ENCODE results near the gene FAM174C. TPM values are rescaled to one million over a fixed set of nuclear protein-coding genes. Genes with fewer than 3 reads are reported as not detected.

Gene FAM174C
- polyA plus RNA-seq, 1 donor (not counting 4 experiments of a cell fraction or from before 2014, with no cell fraction given): 18.5 TPM

DNA sequence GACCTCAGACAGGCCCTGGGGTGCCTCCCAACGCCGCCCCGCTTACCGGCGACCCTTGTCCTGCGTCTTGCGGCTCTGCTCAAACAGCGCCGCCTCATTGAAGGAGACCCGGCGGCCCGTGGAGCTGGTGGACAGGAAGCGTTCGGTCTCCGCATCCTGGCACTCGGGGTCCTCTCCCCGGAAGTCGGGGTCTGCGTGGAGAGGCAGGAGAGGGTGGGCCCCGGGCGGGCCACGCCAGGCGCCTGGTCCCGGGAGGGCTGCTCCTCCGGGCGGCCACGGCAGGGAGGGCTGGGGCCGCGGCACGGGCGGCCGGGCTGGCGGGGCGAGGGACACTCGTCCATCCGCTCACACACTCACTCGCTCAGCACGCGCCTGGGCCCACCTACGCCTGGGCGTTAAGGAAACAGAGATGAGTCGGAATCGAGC lies 40.4 kb upstream of the FAM174C start:
- no peak for TF ChIP-seq EZH2 (IDR thresholded peaks at IDR 0.05; ENCODE audit: low read length)
- TF ChIP-seq, protein P1, sequence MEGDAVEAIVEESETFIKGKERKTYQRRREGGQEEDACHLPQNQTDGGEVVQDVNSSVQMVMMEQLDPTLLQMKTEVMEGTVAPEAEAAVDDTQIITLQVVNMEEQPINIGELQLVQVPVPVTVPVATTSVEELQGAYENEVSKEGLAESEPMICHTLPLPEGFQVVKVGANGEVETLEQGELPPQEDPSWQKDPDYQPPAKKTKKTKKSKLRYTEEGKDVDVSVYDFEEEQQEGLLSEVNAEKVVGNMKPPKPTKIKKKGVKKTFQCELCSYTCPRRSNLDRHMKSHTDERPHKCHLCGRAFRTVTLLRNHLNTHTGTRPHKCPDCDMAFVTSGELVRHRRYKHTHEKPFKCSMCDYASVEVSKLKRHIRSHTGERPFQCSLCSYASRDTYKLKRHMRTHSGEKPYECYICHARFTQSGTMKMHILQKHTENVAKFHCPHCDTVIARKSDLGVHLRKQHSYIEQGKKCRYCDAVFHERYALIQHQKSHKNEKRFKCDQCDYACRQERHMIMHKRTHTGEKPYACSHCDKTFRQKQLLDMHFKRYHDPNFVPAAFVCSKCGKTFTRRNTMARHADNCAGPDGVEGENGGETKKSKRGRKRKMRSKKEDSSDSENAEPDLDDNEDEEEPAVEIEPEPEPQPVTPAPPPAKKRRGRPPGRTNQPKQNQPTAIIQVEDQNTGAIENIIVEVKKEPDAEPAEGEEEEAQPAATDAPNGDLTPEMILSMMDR (optimal IDR thresholded peaks at IDR 0.05 in 1 of 3, IDR thresholded peaks at IDR 0.05 in 1 of 3, conservative IDR thresholded peaks at IDR 0.05 in 1 of 3; ENCODE audit: extremely low read depth in 1 of 3, insufficient read depth in 2 of 3, low read length in 3 of 3): no peak
- no peak for FAIRE-seq
- no peaks in the 10 kb centered on the region for H3K9me1 ChIP-seq (ENCODE audit: control insufficient read depth, extremely low read depth, insufficient read depth, low read length)
- dilution Hi-C loops (cut with MboI; ENCODE audit: extremely low pct_ligation_motif_present, low sequenced_read_pairs): no loop called here
- DNase-seq (ENCODE audit: low read depth, low spot score): no peak
- no peaks in the 10 kb centered on the region for H3K27me3 ChIP-seq (ENCODE audit: control insufficient read depth, extremely low read depth, insufficient read depth, low read length)
- no peak overlapping the region for H2AFZ ChIP-seq (ENCODE audit: control insufficient read depth, low read length)
- no peak overlapping the region for H3K4me2 ChIP-seq (ENCODE audit: control insufficient read depth, extremely low read depth, insufficient read depth, low read depth, low read length)
- H3K4me1 ChIP-seq (ENCODE audit: control insufficient read depth, extremely low read depth, insufficient read depth, low read length): peaks cover 24% of the 10 kb centered on the region
- H3K36me3 ChIP-seq (ENCODE audit: control insufficient read depth in 2 of 2, extremely low read depth in 1 of 2, insufficient read depth in 2 of 2, low read length in 2 of 2): peaks cover 4 to 12% of the 10 kb centered on the region in 2 experiments
- H3K4me3 ChIP-seq (ENCODE audit: control insufficient read depth in 2 of 3, extremely low read depth in 1 of 3, insufficient read depth in 2 of 3, low read depth in 1 of 3, low read length in 3 of 3): no peak overlapping the region
- no peaks in the 10 kb centered on the region for H3K79me2 ChIP-seq (ENCODE audit: control insufficient read depth, insufficient read depth, low read length)
- H3K27ac ChIP-seq (ENCODE audit: control insufficient read depth, insufficient read depth, low read length): no peak overlapping the region
- no peak overlapping the region for H3K9ac ChIP-seq (ENCODE audit: control insufficient read depth, extremely low read depth, insufficient read depth, low read length)
- H4K20me1 ChIP-seq (ENCODE audit: control insufficient read depth, extremely low read depth, insufficient read depth, low read length): peaks cover 2% of the 10 kb centered on the region
- H3K9me3 ChIP-seq (ENCODE audit: control insufficient read depth, low read depth, low read length): no peaks in the 10 kb centered on the region

DNA sequence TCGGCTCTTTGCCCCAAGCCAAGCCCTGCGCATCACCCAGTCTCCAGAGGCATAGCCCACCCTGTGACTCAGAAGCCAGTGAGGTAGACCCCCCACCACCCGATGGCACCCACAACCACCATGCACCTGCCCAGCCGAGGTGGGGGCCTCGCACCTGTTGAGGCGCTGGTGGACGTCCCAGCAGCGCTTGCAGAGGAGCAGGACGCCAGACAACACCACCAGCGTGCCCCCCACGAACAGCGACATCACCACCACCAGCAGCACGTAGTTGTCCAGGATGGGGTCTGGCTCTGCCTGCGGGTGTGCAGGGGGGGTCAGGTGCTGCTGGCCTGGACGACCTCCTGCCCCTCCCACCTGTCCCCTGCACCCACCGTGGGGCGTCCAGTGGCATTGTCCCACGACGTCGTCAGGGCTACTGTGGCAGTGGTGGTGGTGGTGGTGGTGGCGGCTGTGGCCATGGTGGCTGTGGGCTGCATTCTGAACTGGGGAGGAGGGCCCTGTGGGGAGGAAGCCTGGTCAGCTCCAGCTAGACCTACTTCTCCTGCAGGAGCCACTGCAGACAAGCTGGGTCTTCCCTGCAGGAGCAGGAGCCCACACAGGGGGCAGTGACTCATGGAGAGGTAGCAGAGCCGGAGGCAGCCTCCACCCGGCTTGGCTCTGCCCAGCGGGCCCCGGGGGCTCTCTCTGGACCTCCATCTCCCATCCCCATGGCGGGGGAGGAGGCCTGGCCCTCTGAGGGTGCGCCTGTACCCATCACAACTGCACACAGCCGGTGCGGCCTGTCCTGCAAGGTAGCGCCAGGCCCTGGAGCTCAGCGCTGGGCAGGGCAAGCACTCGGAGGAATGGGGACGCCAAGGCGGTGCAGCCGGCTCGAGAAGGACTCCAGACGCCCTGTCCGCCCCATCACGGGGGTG lies 39.4 kb upstream of the FAM174C start:
- H3K4me1 ChIP-seq (ENCODE audit: control insufficient read depth, extremely low read depth, insufficient read depth, low read length): peaks cover 26% of the 10 kb centered on the region
- TF ChIP-seq, protein P1 (optimal IDR thresholded peaks at IDR 0.05 in 1 of 3, IDR thresholded peaks at IDR 0.05 in 1 of 3, conservative IDR thresholded peaks at IDR 0.05 in 1 of 3; ENCODE audit: extremely low read depth in 1 of 3, insufficient read depth in 2 of 3, low read length in 3 of 3): no peak
- no peak for TF ChIP-seq EZH2 (IDR thresholded peaks at IDR 0.05; ENCODE audit: low read length)
- peaks cover 2% of the 10 kb centered on the region for H4K20me1 ChIP-seq (ENCODE audit: control insufficient read depth, extremely low read depth, insufficient read depth, low read length)
- peaks cover 4 to 10% of the 10 kb centered on the region in 2 experiments for H3K36me3 ChIP-seq (ENCODE audit: control insufficient read depth in 2 of 2, extremely low read depth in 1 of 2, insufficient read depth in 2 of 2, low read length in 2 of 2)
- no peaks in the 10 kb centered on the region for H3K27me3 ChIP-seq (ENCODE audit: control insufficient read depth, extremely low read depth, insufficient read depth, low read length)
- no peak overlapping the region for H2AFZ ChIP-seq (ENCODE audit: control insufficient read depth, low read length)
- H3K4me3 ChIP-seq (ENCODE audit: control insufficient read depth in 2 of 3, extremely low read depth in 1 of 3, insufficient read depth in 2 of 3, low read depth in 1 of 3, low read length in 3 of 3): peak overlapping the region in 2 of 3 experiments; percentile 40 to 84
- no peak for DNase-seq (ENCODE audit: low read depth, low spot score)
- H3K27ac ChIP-seq (ENCODE audit: control insufficient read depth, insufficient read depth, low read length): no peak overlapping the region
- no peak overlapping the region for H3K9ac ChIP-seq (ENCODE audit: control insufficient read depth, extremely low read depth, insufficient read depth, low read length)
- no peaks in the 10 kb centered on the region for H3K9me3 ChIP-seq (ENCODE audit: control insufficient read depth, low read depth, low read length)
- H3K79me2 ChIP-seq (ENCODE audit: control insufficient read depth, insufficient read depth, low read length): no peaks in the 10 kb centered on the region
- no peaks in the 10 kb centered on the region for H3K9me1 ChIP-seq (ENCODE audit: control insufficient read depth, extremely low read depth, insufficient read depth, low read length)
- H3K4me2 ChIP-seq (ENCODE audit: control insufficient read depth, extremely low read depth, insufficient read depth, low read depth, low read length): peak overlapping the region; percentile 73
- no peak for FAIRE-seq
- dilution Hi-C loops (cut with MboI; ENCODE audit: extremely low pct_ligation_motif_present, low sequenced_read_pairs): no loop called here

Data from keratinocyte (primary cell).